GM23338 (cell line): ENCODE measurements around the gene FBXO28. TPM values are rescaled to one million over a fixed set of nuclear protein-coding genes. Genes with fewer than 3 reads are reported as not detected.

Experiments
- ATAC-seq: fragments of 200-7000 bp; cut with Tn5 transposase; 3 replicates; pipeline ENCODE4 v1.9.1; 2020
- DNase-seq: peaks from one replicate; pipeline ENCODE4 v3.0.0-alpha.2; 2015; ENCODE audit warnings: low spot score
- H2AFZ ChIP-seq: fragments of 200-600 bp; sonication (generic); 2 replicates; pipeline ENCODE4 v1.8.0; 2016; ENCODE audit warnings: antibody characterized with exemption, mild to moderate bottlenecking, moderate library complexity
- H3F3A ChIP-seq: fragments of 200-600 bp; sonication (generic); replicated peaks from 2 replicates; pipeline ENCODE4 v1.8.0; 2017; ENCODE audit warnings: antibody characterized with exemption, mixed run types, low read depth
- H3K27ac ChIP-seq: fragments of 200-600 bp; sonication (generic); 2 replicates; pipeline ENCODE4 v1.6.1; 2016; ENCODE audit warnings: low read depth
- H3K27me3 ChIP-seq: fragments of 200-600 bp; sonication (generic); 2 replicates; pipeline ENCODE4 v1.8.0; 2016; ENCODE audit warnings: mild to moderate bottlenecking, mixed run types, moderate library complexity; ENCODE audit not compliant: insufficient read depth
- H3K36me3 ChIP-seq: fragments of 200-600 bp; sonication (generic); 2 replicates; pipeline ENCODE4 v1.8.0; 2016; ENCODE audit warnings: mild to moderate bottlenecking; ENCODE audit not compliant: insufficient read depth
- H3K4me1 ChIP-seq: fragments of 200-600 bp; sonication (generic); 2 replicates; pipeline ENCODE4 v1.8.0; 2016; ENCODE audit warnings: mild to moderate bottlenecking, moderate library complexity; ENCODE audit not compliant: insufficient read depth
- H3K4me2 ChIP-seq: fragments of 200-600 bp; sonication (generic); 2 replicates; pipeline ENCODE4 v1.7.1; 2017; ENCODE audit warnings: mixed run types
- H3K4me3 ChIP-seq: fragments of 200-600 bp; sonication (generic); 2 replicates; pipeline ENCODE4 v1.6.1; 2016; ENCODE audit warnings: mixed run types
- H3K79me2 ChIP-seq: fragments of 200-600 bp; sonication (generic); replicated peaks from 2 replicates; pipeline ENCODE4 v1.8.0; 2017; ENCODE audit warnings: mild to moderate bottlenecking; ENCODE audit not compliant: insufficient read depth
- H3K9me2 ChIP-seq: fragments of 200-600 bp; sonication (generic); 2 replicates; pipeline ENCODE4 v1.8.0; 2017; ENCODE audit not compliant: insufficient read depth
- H4K20me1 ChIP-seq: fragments of 200-600 bp; sonication (generic); replicated peaks from 2 replicates; pipeline ENCODE4 v1.8.0; 2017; ENCODE audit warnings: mild to moderate bottlenecking; ENCODE audit not compliant: insufficient read depth
- H3K27ac Mint-ChIP-seq: 2 replicates; pipeline ENCODE4 v1.8.0; 2020; ENCODE audit warnings: inconsistent platforms, mild to moderate bottlenecking, moderate library complexity, mixed read lengths
- H3K27me3 Mint-ChIP-seq: 3 replicates; pipeline ENCODE4 v1.8.0; 2022; ENCODE audit warnings: low read depth, mild to moderate bottlenecking, moderate library complexity, mixed read lengths, inconsistent platforms; ENCODE audit not compliant: insufficient read depth, poor library complexity
- H3K36me3 Mint-ChIP-seq: 3 replicates; pipeline ENCODE4 v1.8.0; 2021; ENCODE audit warnings: low read depth, mild to moderate bottlenecking, inconsistent platforms, moderate library complexity, mixed read lengths
- H3K4me1 Mint-ChIP-seq: 3 replicates; pipeline ENCODE4 v1.8.0; 2020; ENCODE audit warnings: mild to moderate bottlenecking, inconsistent platforms, mixed read lengths
- H3K4me3 Mint-ChIP-seq: 3 replicates; pipeline ENCODE4 v1.8.0; 2021; ENCODE audit warnings: moderate library complexity, mild to moderate bottlenecking, inconsistent platforms, mixed read lengths
- H3K9me3 Mint-ChIP-seq: 3 replicates; pipeline ENCODE4 v1.8.0; 2020; ENCODE audit warnings: moderate library complexity, mild to moderate bottlenecking, inconsistent platforms, mixed read lengths
- CREB1 ChIP-seq: fragments of 250-450 bp; sonication (Bioruptor Pico); IDR thresholded peaks from 2 replicates; pipeline ENCODE4 v1.5.0; 2020; ENCODE audit warnings: low read depth, mild to moderate bottlenecking, moderate library complexity
- EZH2 ChIP-seq: fragments of 200-600 bp; sonication (generic); IDR thresholded peaks from one replicate; pipeline ENCODE4 v1.8.0; 2017; ENCODE audit warnings: antibody characterized with exemption, mild to moderate bottlenecking, low read depth; ENCODE audit not compliant: unreplicated experiment
- EZH2phosphoT487 ChIP-seq: fragments of 200-600 bp; sonication (generic); IDR thresholded peaks from one replicate; pipeline ENCODE4 v1.8.1; 2018; ENCODE audit warnings: antibody characterized with exemption; ENCODE audit not compliant: unreplicated experiment
- JUNB ChIP-seq: IDR thresholded peaks from one replicate; pipeline ENCODE4 v1.6.1; 2016; ENCODE audit warnings: antibody characterized with exemption; ENCODE audit not compliant: unreplicated experiment
- NANOG ChIP-seq: IDR thresholded peaks from 2 replicates; pipeline ENCODE4 v1.6.1; 2016; ENCODE audit warnings: antibody characterized with exemption, borderline replicate concordance
- POLR2AphosphoS5 ChIP-seq: IDR thresholded peaks from 2 replicates; pipeline ENCODE4 v1.6.1; 2016; ENCODE audit warnings: antibody characterized with exemption, low read depth
- REST ChIP-seq: IDR thresholded peaks from one replicate; pipeline ENCODE4 v1.6.1; 2018; ENCODE audit warnings: antibody characterized with exemption; ENCODE audit not compliant: unreplicated experiment
- STAT1 ChIP-seq: IDR thresholded peaks from one replicate; pipeline ENCODE4 v1.6.1; 2016; ENCODE audit warnings: antibody characterized with exemption; ENCODE audit not compliant: unreplicated experiment
- ZNF331 ChIP-seq: fragments of 250-450 bp; sonication (Bioruptor Pico); IDR thresholded peaks from 2 replicates; pipeline ENCODE4 v1.5.0; 2020; ENCODE audit warnings: low read depth, mild to moderate bottlenecking, moderate library complexity
- polyA plus RNA-seq: library from polyadenylated mRNA; unstranded; fragments of >200 nt; fragmentation: Nextera tagmentation; extraction: Ambion mirVana; gene quantifications from 2 replicates; pipeline ENCODE4 v1.2.1, GENCODE V29; 2016
- total RNA-seq: library from RNA; depleted of rRNA; stranded (reverse); fragments of >200 nt; shearing (Covaris generic); gene quantifications from 2 replicates; pipeline ENCODE4 v1.2.3, GENCODE V29; 2014
- TF ChIP-seq, protein P1 (sequence below): fragments of 250-450 bp; sonication (Bioruptor Pico); IDR thresholded peaks from 2 replicates; pipeline ENCODE4 v1.5.0; 2020; ENCODE audit warnings: mild to moderate bottlenecking, moderate library complexity
- TF ChIP-seq, protein P2 (sequence below), 2 experiments: fragments of 200-600 bp in 1 of 2; sonication (generic) in 1 of 2; conservative IDR thresholded peaks; 2 replicates each; pipeline versions ENCODE4 v1.5.1 to v1.6.1; 2016 to 2017; ENCODE audit warnings: antibody characterized with exemption in 2 of 2, low read depth in 2 of 2, mild to moderate bottlenecking in 2 of 2, moderate library complexity in 1 of 2
- TF ChIP-seq, protein P3 (sequence below): IDR thresholded peaks from 2 replicates; pipeline ENCODE4 v1.6.1; 2016; ENCODE audit warnings: antibody characterized with exemption

The FBXO28 gene
- total and polyA plus RNA-seq, 2 experiments from 2014 or later, result 16.9 to 45.2 TPM

DNA sequence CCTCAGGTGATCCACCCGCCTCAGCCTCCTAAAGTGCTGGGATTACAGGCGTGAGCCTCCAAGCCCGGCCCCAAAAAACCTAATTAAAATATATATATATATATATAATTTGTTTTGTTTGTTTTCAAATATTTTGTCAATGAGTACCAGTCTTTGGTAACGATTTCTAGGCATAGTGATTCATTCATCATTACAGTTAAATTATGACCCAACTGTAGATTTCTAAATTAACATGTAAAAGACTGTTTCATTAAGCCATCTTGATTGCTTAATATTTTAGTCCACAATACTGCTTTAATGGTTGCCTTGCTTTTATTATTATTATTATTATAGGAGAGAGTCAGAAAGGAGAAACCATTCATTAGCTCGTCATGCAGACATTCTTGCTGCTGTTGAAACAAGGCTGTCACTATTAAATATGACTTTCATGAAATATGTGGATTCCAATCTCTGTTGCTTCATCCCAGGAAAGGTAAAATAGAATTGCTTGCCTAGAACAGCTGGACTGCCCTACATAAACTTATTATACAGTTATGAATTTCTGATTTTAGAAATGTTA is 19.9 kb downstream of the FBXO28 start:
- no peaks in the 10 kb centered on the region for H3K9me2 ChIP-seq
- H3K4me1 ChIP-seq, result no peaks in the 10 kb centered on the region
- no peak overlapping the region for H3K4me3 Mint-ChIP-seq
- peaks cover 8% of the 10 kb centered on the region; the same call in 1 of the 2 replicates for H3F3A ChIP-seq
- H3K36me3 ChIP-seq, result peaks cover 46% of the 10 kb centered on the region
- no peak overlapping the region for H3K27ac Mint-ChIP-seq
- no peak overlapping the region for H3K27ac ChIP-seq
- H3K36me3 Mint-ChIP-seq, result peaks cover 61% of the 10 kb centered on the region
- no peak overlapping the region for H2AFZ ChIP-seq
- H3K27me3 ChIP-seq, result no peaks in the 10 kb centered on the region
- ATAC-seq (no peak), DNase-seq (no peak)
- no peaks in the 10 kb centered on the region for H3K9me3 Mint-ChIP-seq
- H3K27me3 Mint-ChIP-seq, result no peaks in the 10 kb centered on the region
- H3K4me1 Mint-ChIP-seq, result no peaks in the 10 kb centered on the region
- no peak for TF ChIP-seq ZNF331 (CRISPR knock-in tag)
- TF ChIP-seq, protein P1, sequence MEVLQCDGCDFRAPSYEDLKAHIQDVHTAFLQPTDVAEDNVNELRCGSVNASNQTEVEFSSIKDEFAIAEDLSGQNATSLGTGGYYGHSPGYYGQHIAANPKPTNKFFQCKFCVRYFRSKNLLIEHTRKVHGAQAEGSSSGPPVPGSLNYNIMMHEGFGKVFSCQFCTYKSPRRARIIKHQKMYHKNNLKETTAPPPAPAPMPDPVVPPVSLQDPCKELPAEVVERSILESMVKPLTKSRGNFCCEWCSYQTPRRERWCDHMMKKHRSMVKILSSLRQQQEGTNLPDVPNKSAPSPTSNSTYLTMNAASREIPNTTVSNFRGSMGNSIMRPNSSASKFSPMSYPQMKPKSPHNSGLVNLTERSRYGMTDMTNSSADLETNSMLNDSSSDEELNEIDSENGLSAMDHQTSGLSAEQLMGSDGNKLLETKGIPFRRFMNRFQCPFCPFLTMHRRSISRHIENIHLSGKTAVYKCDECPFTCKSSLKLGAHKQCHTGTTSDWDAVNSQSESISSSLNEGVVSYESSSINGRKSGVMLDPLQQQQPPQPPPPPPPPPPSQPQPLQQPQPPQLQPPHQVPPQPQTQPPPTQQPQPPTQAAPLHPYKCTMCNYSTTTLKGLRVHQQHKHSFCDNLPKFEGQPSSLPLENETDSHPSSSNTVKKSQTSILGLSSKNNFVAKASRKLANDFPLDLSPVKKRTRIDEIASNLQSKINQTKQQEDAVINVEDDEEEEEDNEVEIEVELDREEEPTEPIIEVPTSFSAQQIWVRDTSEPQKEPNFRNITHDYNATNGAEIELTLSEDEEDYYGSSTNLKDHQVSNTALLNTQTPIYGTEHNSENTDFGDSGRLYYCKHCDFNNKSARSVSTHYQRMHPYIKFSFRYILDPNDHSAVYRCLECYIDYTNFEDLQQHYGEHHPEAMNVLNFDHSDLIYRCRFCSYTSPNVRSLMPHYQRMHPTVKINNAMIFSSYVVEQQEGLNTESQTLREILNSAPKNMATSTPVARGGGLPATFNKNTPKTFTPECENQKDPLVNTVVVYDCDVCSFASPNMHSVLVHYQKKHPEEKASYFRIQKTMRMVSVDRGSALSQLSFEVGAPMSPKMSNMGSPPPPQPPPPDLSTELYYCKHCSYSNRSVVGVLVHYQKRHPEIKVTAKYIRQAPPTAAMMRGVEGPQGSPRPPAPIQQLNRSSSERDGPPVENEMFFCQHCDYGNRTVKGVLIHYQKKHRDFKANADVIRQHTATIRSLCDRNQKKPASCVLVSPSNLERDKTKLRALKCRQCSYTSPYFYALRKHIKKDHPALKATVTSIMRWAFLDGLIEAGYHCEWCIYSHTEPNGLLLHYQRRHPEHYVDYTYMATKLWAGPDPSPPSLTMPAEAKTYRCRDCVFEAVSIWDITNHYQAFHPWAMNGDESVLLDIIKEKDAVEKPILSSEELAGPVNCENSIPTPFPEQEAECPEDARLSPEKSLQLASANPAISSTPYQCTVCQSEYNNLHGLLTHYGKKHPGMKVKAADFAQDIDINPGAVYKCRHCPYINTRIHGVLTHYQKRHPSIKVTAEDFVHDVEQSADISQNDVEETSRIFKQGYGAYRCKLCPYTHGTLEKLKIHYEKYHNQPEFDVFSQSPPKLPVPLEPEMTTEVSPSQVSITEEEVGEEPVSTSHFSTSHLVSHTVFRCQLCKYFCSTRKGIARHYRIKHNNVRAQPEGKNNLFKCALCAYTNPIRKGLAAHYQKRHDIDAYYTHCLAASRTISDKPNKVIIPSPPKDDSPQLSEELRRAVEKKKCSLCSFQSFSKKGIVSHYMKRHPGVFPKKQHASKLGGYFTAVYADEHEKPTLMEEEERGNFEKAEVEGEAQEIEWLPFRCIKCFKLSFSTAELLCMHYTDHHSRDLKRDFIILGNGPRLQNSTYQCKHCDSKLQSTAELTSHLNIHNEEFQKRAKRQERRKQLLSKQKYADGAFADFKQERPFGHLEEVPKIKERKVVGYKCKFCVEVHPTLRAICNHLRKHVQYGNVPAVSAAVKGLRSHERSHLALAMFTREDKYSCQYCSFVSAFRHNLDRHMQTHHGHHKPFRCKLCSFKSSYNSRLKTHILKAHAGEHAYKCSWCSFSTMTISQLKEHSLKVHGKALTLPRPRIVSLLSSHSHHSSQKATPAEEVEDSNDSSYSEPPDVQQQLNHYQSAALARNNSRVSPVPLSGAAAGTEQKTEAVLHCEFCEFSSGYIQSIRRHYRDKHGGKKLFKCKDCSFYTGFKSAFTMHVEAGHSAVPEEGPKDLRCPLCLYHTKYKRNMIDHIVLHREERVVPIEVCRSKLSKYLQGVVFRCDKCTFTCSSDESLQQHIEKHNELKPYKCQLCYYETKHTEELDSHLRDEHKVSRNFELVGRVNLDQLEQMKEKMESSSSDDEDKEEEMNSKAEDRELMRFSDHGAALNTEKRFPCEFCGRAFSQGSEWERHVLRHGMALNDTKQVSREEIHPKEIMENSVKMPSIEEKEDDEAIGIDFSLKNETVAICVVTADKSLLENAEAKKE (CRISPR knock-in tag), result no peak
- no peak for TF ChIP-seq POLR2AphosphoS5
- no peak for TF ChIP-seq STAT1
- TF ChIP-seq JUNB, result no peak
- no peak for TF ChIP-seq CREB1
- TF ChIP-seq EZH2phosphoT487, result no peak
- TF ChIP-seq REST, result no peak
- TF ChIP-seq, protein P2, sequence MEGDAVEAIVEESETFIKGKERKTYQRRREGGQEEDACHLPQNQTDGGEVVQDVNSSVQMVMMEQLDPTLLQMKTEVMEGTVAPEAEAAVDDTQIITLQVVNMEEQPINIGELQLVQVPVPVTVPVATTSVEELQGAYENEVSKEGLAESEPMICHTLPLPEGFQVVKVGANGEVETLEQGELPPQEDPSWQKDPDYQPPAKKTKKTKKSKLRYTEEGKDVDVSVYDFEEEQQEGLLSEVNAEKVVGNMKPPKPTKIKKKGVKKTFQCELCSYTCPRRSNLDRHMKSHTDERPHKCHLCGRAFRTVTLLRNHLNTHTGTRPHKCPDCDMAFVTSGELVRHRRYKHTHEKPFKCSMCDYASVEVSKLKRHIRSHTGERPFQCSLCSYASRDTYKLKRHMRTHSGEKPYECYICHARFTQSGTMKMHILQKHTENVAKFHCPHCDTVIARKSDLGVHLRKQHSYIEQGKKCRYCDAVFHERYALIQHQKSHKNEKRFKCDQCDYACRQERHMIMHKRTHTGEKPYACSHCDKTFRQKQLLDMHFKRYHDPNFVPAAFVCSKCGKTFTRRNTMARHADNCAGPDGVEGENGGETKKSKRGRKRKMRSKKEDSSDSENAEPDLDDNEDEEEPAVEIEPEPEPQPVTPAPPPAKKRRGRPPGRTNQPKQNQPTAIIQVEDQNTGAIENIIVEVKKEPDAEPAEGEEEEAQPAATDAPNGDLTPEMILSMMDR (conservative IDR thresholded peaks at IDR 0.05; ENCODE audit: low read depth in 2 of 2), result no peak
- TF ChIP-seq EZH2, result no peak
- TF ChIP-seq, protein P3, sequence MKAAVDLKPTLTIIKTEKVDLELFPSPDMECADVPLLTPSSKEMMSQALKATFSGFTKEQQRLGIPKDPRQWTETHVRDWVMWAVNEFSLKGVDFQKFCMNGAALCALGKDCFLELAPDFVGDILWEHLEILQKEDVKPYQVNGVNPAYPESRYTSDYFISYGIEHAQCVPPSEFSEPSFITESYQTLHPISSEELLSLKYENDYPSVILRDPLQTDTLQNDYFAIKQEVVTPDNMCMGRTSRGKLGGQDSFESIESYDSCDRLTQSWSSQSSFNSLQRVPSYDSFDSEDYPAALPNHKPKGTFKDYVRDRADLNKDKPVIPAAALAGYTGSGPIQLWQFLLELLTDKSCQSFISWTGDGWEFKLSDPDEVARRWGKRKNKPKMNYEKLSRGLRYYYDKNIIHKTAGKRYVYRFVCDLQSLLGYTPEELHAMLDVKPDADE, result no peak
- no peak for TF ChIP-seq NANOG
- H3K4me2 ChIP-seq, result no peak overlapping the region
- H3K4me3 ChIP-seq, result no peak overlapping the region
- H3K79me2 ChIP-seq, result peaks cover 29% of the 10 kb centered on the region
- H4K20me1 ChIP-seq, result peaks cover 19% of the 10 kb centered on the region
